HG03558 (cell line): ENCODE measurements around the gene SUFU.
"Not testable (repeated sequence)": the region's sequence is repeated elsewhere in the genome, so short reads cannot be mapped to it uniquely, and the experiment has no call there.

Experiments
- ATAC-seq: cut with Tn5 transposase; IDR thresholded peaks from one replicate; pipeline ENCODE4 v1.9.1; 2021; ENCODE audit warnings: moderate number of reproducible peaks; ENCODE audit not compliant: unreplicated experiment; ENCODE audit errors: extremely low read depth

Gene SUFU

DNA sequence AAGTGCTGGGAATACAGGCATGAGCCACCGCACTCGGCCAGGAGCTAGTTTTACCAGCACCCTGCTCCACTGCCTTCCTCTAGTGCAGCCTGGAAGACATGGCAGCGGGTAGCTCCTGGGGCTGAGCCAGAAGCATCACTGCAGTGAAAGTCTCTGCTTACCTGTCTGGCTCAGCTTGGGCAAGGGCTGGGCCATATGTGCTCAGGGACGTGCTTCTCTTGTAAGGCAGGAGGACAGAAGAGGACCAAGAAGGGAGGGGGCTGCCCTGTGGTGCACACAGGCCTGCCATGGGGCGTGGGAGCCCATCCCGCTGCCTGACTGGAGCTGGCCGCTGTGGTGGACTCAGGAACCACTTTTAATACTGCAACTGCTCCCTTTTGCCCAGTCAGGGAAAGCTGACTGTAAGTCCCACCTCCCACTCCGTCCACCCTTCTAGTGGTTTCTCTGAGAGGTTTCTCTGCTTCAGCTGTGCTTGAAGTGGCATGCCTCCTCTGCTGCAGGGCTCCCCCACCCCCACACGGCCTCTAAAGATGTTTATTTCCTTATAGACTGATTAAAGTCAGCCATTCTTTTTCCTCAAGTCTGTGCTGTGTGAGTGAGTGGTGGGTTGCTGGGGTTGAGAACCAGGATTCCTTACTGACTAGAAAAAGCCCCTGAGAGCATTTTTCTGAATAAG, 27.2 kb upstream of the SUFU start:
- ATAC-seq, result no peak

DNA sequence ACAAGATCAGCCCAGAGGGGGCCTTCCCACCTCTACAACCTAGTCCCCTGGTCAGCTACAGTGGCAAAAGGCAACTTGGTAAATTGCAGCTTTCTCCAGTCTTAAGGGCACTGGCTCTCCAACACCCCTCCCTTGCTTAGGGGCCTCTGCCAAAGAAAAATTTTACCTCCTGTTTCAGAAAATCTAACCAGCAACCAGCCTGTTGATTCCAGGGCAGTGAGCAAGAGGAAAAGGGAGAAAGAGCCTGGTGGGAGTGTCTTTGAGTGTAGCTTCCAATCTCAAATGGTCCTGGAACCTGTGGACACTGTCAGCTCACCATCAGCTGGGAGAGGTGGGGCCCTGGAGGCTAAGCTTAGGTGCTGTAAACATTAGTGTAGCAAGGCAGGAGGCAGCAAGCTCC, 24.1 kb upstream of the SUFU start:
- ATAC-seq, result no peak

DNA sequence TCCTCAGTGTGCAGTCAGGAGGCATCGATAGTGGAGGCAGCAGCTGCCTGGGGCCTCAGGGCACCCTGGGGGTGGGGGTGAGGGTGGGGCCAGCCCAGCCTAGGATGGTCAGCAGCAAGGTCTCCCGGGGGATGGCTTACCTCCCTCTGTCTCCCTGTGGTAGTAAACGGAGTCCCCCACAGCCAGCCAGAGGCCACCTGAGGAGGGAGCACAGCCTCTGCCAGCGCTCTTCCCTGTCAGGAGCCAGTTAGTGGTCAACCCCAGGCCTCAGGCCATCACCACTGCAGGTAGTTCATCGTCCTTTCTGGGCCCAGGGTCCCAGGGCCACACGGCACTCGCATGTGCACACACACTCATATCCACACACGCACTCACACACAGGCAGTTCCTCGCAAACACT, 23.4 kb upstream of the SUFU start:
- ATAC-seq, result no peak

DNA sequence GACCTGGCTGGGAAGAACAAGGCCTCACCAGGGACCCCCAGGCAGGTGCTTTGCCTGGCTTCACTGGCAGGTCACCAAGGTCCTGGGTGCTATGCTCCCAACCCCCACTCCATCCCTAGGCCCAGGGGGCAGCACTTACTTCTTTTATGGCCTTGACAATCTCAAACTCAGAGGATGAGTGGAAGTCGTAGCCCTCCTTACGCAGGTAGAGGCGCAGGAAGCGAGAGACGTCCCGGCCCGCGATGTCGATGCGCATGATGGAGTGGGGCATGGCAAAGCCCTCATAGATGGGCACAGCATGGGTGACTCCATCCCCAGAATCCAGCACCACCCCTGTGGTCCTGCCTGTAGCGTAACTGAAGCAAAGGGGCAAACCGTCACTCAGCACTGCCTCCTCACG, 19.8 kb upstream of the SUFU start:
- no peak for ATAC-seq

DNA sequence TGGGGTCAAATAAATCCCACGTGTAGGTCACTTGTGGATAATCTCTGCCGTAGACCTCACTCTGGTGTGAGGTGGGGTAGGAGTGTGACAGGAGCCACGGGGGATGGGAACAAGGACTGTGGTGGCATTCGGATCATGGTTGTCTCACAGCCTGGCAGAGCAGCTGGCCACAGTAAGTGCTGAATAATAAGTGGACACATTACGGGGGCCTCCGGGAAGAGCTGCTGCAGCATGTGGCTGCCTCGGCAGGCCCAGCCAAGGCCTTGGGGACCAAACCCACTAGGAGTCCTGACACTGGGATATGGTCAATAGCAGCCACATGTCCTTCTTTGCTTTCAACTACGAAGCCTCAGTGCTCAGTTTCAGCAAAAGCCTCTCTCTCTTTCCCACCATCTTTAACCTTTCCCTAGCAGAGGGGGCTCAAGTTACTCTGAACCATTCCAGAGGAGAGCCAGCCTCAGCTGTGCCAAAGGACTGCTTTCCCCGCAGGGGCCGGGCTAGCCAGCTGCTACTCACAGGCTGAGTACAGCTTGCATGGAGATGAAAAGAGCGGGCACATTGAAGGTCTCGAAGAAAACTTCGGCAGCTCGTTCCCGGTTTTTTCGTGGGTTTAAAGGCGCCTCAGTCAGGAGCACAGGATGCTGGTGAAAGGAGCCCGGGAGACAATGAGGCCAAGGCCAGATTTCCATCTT, 18.5 kb upstream of the SUFU start:
- ATAC-seq, result no peak

DNA sequence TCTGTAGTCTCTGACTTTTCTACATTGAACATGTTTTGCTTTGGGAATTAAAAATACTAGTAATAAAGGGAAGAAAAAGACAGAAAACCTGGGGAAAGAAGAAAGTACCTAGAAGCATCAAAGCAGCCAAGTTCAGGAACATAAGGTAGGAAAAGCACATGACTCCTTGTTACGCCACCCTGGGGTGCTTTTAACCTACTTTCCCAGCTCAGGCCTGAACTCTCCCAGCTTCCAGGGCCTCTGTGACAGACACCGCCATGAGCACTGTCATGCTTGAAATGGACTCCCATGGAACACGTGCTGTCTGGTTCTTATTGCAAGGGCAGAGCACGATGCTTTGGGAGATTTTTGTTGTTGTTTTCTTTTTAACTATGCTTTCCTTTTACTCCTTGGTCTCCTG, 12.6 kb upstream of the SUFU start:
- no peak for ATAC-seq

DNA sequence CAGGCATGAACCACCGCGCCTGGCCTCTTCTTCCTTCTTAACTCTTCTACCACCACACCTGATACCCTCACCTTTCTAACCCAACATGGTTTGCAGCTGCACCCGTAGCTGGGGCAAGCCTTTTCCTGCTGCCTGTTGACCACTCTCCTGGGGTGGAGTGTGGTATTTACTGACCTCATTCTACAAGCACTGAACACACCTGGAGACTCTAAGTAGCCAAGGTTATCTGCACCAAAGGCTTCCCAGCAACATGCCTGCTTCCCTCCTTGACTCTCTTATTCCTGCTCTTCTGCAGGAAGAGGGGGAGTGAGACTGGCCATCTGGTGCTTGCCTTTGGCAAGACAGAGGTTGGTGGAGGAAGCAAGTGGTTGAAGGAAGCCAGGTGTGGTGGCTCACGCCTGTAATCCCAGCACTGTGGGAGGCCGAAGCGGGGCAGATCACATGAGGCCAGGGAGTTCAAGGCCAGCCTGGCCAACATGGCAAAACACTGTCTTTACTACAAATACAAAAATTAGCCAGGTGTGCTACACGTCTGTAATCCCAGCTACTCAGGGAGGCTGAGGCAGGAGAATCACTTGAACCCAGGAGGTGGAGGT, 11.3 kb upstream of the SUFU start:
- no peak for ATAC-seq

DNA sequence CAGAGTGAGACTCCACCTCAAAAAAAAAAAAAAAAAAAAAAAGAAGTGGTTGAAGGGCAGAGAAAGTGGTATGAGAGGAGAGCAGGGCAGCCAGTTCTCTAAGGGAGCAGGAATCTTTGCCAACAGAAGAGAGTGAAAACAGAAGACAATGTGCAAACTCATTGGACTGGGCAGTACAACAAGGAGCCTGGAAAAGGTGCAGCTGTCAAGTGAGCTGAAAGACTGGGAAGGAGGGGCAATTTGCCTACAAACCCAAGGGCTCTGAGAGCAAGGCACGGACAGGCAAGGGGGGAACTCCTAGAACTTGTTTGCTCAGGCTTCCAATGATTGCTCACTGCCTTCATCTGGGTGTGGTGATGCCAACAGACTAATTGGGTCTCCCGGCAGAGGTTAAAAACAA, 10.8 kb upstream of the SUFU start:
- ATAC-seq, result no peak

DNA sequence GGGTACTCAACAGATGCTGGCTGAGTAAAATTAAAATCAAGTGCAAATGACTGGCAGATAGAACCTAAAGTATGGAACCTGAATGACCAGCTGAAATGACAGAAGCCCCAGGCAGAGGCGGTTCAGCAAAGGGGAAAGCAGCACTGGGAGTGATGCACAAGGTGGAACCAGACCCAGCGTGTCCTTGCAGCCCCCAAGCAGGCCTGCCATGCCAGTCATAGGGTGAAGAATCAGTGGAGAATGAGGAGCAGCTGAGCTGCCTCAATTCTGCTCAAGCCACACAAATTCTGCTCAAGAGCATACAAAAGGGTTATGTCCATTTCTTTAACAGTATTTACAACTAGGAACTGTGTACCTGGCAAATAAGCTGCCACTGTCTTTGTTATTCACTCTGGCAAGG, 10.0 kb upstream of the SUFU start:
- ATAC-seq, result no peak

DNA sequence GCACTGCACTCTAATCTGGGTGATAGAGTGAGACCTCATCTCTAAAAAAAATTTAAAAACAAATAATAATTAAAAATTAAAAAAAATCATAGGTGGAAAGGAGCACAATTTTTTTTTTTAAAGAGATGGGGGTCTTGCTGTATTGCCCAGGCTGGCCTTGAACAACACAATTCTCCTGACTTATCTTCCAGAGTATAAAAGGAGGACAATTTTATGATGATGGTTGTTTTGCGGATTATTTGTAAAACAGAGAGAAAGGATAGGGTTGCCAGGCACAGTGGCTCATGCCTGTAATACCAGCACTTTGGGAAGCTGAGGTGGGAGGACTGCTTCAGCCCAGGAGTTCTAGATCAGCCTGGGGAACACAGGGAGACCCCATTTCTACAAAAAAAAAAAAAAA, 6.2 kb upstream of the SUFU start:
- ATAC-seq, result no peak

DNA sequence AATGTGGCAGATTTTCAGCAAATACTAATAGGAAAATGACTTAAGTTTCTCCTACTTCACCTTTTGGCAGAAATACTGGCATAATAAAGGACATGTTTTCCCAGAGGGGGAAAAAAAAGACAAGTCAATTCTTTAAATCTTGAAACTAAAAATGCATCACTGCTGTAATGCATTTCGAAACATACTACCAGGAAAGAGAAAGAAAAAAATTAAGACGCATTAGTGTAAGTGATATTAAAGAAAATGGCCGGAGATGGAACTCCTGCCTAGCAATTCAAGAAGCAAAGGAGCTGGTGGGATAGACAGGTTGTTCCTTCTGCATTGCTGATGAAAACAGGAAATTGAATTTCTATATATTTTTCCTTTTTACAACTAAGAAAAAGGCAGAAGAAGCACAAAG, 4.4 kb upstream of the SUFU start:
- ATAC-seq, result no peak

DNA sequence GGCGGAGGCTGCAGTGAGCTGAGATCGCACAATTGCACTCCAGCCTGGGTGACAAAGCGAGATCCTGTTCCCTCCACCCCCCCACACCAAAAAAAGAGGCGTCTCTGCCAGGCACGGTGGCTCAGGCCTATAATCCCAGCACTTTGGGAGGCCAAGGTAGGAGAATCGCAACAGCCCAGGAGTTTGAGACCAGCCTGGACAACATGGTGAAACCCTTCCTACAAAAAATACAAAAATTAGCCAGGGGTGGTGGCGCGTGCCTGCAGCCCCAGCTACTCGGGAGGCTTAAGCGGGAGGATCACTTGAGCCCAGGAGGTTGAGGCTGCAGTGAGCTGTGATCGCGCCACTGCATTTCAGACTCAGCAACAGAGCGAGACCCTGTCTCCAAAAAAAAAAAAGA, 3.1 kb upstream of the SUFU start:
- not testable (repeated sequence) for ATAC-seq

DNA sequence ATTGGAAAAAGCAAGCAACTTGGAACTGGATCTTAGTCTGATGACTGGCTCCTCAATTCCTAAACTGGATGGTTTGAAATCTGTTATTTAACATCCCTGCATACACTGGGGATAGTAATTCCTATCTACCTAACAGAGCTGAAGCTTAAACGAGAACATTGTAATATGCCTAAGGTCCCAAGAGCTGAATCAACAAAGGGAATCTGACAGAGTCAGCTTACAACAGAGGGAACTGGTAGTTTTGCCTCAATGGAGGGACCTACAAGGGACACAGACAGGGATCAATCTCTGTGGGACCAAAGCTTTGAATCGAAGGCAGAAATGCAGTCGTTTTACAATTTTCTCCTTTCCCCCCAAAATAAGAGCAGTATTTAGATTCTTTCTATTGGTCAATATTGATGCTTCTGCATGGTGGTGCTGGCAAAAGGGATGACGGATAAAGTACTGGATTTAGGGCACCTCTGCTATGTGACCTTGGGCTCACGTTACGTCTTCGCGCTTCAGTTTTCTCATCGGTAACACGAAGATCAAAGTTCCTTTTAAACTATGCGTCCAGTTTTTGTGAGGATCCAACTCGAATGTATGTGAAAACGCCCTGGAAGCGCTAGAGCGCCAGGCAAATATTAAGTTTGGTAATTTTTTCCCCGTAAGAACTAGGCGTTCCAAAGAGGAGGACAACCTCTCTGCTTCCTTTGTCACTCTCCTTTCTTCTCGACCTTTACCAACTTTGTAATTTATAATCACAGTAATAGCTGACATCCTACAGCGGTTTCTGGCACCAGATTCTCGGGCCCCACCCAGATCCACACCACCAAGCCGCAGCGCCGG, 2.4 kb upstream of the SUFU start:
- ATAC-seq, result no peak

DNA sequence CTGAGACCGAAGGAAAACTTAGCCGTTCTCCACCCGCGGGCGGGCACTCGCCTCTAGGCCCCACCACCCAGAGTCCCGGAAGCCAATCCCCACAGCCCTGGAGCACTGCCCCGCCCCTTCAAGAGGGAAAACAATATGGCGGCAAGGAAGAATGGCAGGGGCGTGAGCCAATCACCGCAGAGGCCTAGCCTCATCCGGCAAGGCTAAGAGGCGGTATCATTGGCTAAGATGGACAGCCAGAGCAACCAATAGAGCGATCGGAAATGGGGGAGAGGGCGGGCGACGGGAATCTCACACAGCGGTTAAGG, 1.8 kb upstream of the SUFU start:
- ATAC-seq, result peak; percentile 54

DNA sequence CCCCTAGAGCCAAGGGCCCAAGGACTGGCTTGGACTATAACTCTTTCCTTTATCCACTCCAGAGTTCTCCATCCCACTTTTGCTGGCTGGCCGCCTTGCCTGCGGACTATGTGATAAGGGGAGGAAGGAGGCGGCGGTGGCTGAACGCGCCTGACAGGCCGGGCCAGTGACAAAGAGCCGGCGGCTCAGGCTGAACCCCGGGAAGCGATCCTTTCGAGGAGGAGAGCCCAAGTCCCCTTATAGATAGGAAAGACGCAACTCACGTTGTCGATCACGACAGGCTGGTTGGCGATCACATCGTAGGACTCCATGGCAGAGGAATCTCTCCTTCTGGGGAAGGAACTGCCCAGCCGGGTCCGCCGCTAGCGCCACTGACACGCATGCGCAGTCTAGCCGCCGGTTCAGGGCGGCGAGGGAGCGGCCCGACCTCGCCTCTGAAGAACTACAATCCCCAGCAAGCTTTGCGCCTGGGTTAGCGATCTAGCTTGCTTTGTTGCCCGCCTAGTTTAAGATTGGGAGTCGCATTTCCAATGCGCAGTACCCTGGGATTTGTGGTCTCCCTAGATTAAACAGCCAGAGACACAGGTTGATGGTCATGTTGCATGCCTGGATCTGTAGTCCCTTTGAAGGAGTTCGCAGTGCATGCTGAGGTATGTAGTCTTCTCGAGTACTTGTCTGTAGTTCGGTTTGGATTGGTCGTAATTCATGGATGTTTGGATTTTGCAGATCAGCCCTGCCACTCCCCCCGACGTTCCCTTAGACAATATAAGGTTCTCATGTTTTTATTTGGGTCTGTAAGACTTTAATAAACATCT, 1.2 kb upstream of the SUFU start, which contains the start of gene ACTR1A:
TSS of gene ACTR1A (minus strand) at position 376 of the 815 bp plus-strand sequence. CDS start at position 311, 65 bp downstream.
- ATAC-seq, result peak; percentile 39

DNA sequence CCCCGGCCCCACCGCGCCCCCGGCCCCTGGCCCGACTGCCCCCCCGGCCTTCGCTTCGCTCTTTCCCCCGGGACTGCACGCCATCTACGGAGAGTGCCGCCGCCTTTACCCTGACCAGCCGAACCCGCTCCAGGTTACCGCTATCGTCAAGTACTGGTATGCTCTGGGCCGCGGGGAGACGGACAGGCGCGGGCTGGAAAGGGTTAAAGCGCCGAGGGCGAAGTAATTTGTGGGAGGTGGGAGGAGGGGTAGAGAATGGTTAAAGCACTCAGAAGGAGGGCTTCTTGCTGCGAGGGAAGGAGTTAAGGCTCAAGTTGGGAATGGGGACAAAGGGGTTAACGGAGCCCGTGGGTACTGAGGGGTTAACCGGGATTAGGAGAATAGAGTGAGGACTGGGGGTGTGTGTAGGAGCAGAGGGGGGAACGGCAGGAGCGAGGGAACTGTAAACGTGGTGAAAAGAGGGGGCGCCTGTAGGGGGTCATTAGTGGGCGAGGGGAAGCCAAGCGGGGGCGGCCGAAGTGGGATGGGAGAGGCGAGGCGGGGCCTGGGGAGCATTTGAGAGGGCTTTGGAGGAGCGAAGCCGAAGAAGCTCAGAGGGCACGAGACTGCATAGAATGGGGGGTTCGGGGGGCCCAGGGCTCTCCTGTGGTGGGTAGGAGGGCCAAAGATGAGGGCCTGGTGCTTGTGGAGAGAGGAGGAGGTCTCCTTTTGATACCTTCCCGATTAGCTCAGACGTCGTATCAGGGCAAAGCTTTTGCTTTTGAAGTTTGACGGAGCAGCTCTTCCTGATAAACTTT, 605 bp downstream of the SUFU start:
- no peak for ATAC-seq

DNA sequence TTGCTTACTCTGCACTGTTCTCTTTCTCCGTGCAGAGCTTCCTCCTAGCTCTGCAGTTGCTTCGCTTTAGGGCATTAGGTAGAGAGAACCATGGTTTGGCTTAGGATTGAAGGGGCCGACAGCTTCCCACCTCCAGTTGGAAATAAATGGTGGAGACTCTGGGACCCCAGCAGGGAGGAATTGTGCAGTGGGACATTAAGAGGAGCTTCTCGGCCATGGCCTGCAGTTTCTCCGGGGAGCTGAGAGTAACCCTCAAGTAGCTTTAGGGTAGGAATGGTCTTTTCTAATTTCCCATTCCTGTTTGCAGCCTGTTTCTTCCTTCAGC, 1.2 kb downstream of the SUFU start:
- no peak for ATAC-seq

DNA sequence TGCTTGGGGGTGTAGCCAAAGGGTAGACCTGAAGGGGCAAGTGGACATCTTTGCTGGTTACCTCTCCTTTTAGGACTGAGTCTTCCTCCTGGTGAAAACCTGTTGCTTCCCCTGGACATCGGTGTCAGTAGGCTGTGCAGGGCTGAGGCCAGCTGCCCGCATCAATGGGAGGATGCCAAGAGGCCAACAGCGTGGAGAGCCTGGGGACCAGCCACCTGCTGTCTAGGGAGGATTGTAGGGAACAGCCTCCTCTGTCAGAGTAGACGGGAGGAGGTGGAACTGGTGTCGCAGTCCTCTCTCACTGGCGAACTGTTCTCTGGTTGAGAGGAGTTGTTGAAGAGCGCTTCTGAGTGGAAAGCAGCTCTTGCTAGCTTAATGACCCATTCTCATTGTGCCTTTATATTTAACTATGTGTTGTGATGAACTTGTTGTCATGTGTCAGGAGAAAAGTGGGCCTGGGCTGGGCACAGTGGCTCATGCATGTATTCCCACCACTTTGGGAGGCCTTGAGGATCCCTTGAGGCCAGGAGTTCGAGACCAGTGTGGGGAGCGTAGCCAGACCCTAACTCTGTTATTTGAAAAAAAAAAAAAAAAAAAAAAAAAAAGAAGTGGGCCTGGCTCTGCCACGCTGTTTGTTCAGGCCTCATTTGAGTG, 1.8 kb downstream of the SUFU start:
- ATAC-seq, result no peak

DNA sequence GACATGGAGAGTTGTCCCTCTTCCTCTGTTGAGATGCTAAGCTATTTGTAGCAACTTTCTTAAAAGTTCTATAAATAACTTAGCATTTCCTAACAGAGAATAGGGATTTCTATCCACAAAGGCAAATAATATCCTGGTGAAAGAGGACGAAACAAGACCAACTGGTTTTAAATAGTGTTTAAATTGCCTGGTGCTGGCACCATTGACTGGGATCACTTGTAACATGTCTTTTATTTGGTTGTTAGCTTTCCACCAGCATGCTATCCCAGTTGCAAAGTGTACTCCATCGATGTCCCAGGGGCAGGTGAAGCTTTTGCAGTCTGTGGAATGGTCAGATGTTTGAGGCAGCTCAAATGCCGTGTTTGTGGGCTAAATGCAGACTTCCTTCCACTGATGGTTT, 3.7 kb downstream of the SUFU start:
- no peak for ATAC-seq
